Smooth muscle cell (in vitro differentiated cells): ENCODE measurements around the gene CCDC9. TPM values are rescaled to one million over a fixed set of nuclear protein-coding genes. Genes with fewer than 3 reads are reported as not detected.
A peak's percentile ranks its signal among the peaks of the same experiment; 100 is the strongest.
"Not testable (repeated sequence)": the region's sequence is repeated elsewhere in the genome, so short reads cannot be mapped to it uniquely, and the experiment has no call there.

ENCODE experiments used
- DNase-seq: peaks from one replicate; lab custom pipeline; 2025; ENCODE audit not compliant: unreplicated experiment; lab: John Stamatoyannopoulos, UW
- H2AFZ ChIP-seq: fragments of 200-600 bp; sonication (generic); 2 replicates; pipeline ENCODE4 v1.6.0; 2016; ENCODE audit warnings: antibody characterized with exemption, low read depth, mild to moderate bottlenecking
- H3F3A ChIP-seq: fragments of 200-600 bp; sonication (generic); 2 replicates; pipeline ENCODE4 v1.6.0; 2017; ENCODE audit warnings: antibody characterized with exemption, low read depth
- H3K27ac ChIP-seq: fragments of 200-600 bp; sonication (generic); 2 replicates; pipeline ENCODE4 v1.5.1; 2016; ENCODE audit warnings: low read depth, mild to moderate bottlenecking
- H3K27me3 ChIP-seq: fragments of 200-600 bp; sonication (generic); 2 replicates; pipeline ENCODE4 v1.6.1; 2016; ENCODE audit warnings: low read depth, mild to moderate bottlenecking
- H3K36me3 ChIP-seq: fragments of 200-600 bp; sonication (generic); 2 replicates; pipeline ENCODE4 v1.5.1; 2016; ENCODE audit warnings: low read depth
- H3K4me1 ChIP-seq: fragments of 200-600 bp; sonication (generic); 2 replicates; pipeline ENCODE4 v1.5.1; 2016; ENCODE audit warnings: low read depth
- H3K4me2 ChIP-seq: fragments of 200-600 bp; sonication (generic); 2 replicates; pipeline ENCODE4 v1.6.0; 2016; ENCODE audit warnings: mild to moderate bottlenecking
- H3K4me3 ChIP-seq: fragments of 200-600 bp; sonication (generic); 2 replicates; pipeline ENCODE4 v1.5.1; 2016; ENCODE audit warnings: mild to moderate bottlenecking
- H3K79me2 ChIP-seq: fragments of 200-600 bp; sonication (generic); 2 replicates; pipeline ENCODE4 v1.6.0; 2016; ENCODE audit warnings: low read depth, mild to moderate bottlenecking
- H3K9ac ChIP-seq: fragments of 200-600 bp; sonication (generic); 2 replicates; pipeline ENCODE4 v1.6.0; 2016; ENCODE audit warnings: low read depth
- H3K9me3 ChIP-seq: fragments of 200-600 bp; sonication (generic); replicated peaks from 2 replicates; pipeline ENCODE4 v1.5.1; 2016; ENCODE audit warnings: low read depth
- H4K20me1 ChIP-seq: fragments of 200-600 bp; sonication (generic); 2 replicates; pipeline ENCODE4 v1.6.0; 2016; ENCODE audit warnings: low read depth
- CTCF ChIP-seq: fragments of 200-600 bp; sonication (generic); IDR thresholded peaks from 2 replicates; pipeline ENCODE4 v1.5.1; 2017; ENCODE audit warnings: borderline replicate concordance, mild to moderate bottlenecking, antibody characterized with exemption; ENCODE audit not compliant: insufficient read depth, poor library complexity, severe bottlenecking
- WGBS: methylation state at CpG from one replicate; pipeline ENCODE4 v1.1.7; 2016; ENCODE audit warnings: low lambda C conversion rate; 5-methylcytosine and 5-hydroxymethylcytosine counted together
- polyA plus RNA-seq: library from polyadenylated mRNA; unstranded; fragments of >200 nt; fragmentation: Nextera tagmentation; extraction: Ambion mirVana; gene quantifications from 2 replicates; pipeline ENCODE4 v1.2.1, GENCODE V29; 2016
- total RNA-seq: library from RNA; depleted of rRNA; stranded (reverse); fragments of >200 nt; gene quantifications from 2 replicates; pipeline ENCODE4 v1.2.3, GENCODE V29; 2014

Gene CCDC9
- total and polyA plus RNA-seq, 2 experiments from 2014 or later: 6.4 to 12.7 TPM

- 28% methylated on average over 9 of the region's 9 CpGs for whole genome bisulfite sequencing
- no peaks in the 10 kb centered on the region for H3K4me1 ChIP-seq
- no peaks in the 10 kb centered on the region for H3K79me2 ChIP-seq
- no peak overlapping the region for H2AFZ ChIP-seq
- no peaks in the 10 kb centered on the region for H4K20me1 ChIP-seq
- no peak overlapping the region for H3K27ac ChIP-seq
- H3K9ac ChIP-seq: no peak overlapping the region
- peaks cover 15% of the 10 kb centered on the region for H3F3A ChIP-seq
- H3K9me3 ChIP-seq: no peaks in the 10 kb centered on the region
- H3K36me3 ChIP-seq: no peaks in the 10 kb centered on the region
- TF ChIP-seq CTCF: peak; percentile 89
- no peak overlapping the region for H3K4me3 ChIP-seq
- no peak overlapping the region for H3K4me2 ChIP-seq
- DNase-seq: no peak
- H3K27me3 ChIP-seq: no peaks in the 10 kb centered on the region
These were observed 28.1 kb downstream of the CCDC9 start for GRCh38 chr19:47284324-47284899.

GRCh38 chr19:47296036-47296435, 39.7 kb downstream of the CCDC9 start:
- WGBS: 22% methylated on average over 12 of the region's 12 CpGs
- H2AFZ ChIP-seq: no peak overlapping the region
- DNase-seq: no peak

GRCh38 chr19:47300867-47301266, 44.5 kb downstream of the CCDC9 start:
- not testable (repeated sequence) for H3F3A ChIP-seq, H2AFZ ChIP-seq, H3K27me3 ChIP-seq, H3K4me2 ChIP-seq, H3K27ac ChIP-seq, H3K79me2 ChIP-seq, H3K36me3 ChIP-seq, H4K20me1 ChIP-seq, H3K4me1 ChIP-seq, H3K9me3 ChIP-seq, DNase-seq, H3K9ac ChIP-seq, H3K4me3 ChIP-seq
- WGBS: 97% methylated on average over 14 of the region's 14 CpGs

More at GRCh38 chr19:47296036-47296435, 39.7 kb downstream of the CCDC9 start:
- Histone ChIP-seq H3K4me1 (no peaks in the 10 kb centered on the region), H3K27me3 (no peaks in the 10 kb centered on the region), H3K9ac (no peak overlapping the region), H3K9me3 (no peaks in the 10 kb centered on the region), H3K36me3 (no peaks in the 10 kb centered on the region), H3F3A (no peaks in the 10 kb centered on the region), H3K27ac (no peak overlapping the region), H3K79me2 (no peaks in the 10 kb centered on the region), H4K20me1 (no peaks in the 10 kb centered on the region), H3K4me2 (no peak overlapping the region), H3K4me3 (no peak overlapping the region)
- TF ChIP-seq CTCF: peak; percentile 82

- no peaks in the 10 kb centered on the region for H4K20me1 ChIP-seq
- no peaks in the 10 kb centered on the region for H3K9me3 ChIP-seq
- WGBS: 96% methylated on average over 10 of the region's 10 CpGs
- DNase-seq: no peak
- no peak for TF ChIP-seq CTCF
- H3K4me3 ChIP-seq: no peak overlapping the region
- no peak overlapping the region for H3K9ac ChIP-seq
- no peak overlapping the region for H3K27ac ChIP-seq
- no peaks in the 10 kb centered on the region for H3K36me3 ChIP-seq
- H2AFZ ChIP-seq: no peak overlapping the region
- H3K79me2 ChIP-seq: no peaks in the 10 kb centered on the region
- H3K4me1 ChIP-seq: no peaks in the 10 kb centered on the region
- H3F3A ChIP-seq: no peaks in the 10 kb centered on the region
- H3K27me3 ChIP-seq: no peaks in the 10 kb centered on the region
- H3K4me2 ChIP-seq: no peak overlapping the region
These were observed 45.9 kb downstream of the CCDC9 start for GRCh38 chr19:47302249-47302648.
